Measurements from ENCODE around the gene GABRB1.
"Not testable (repeated sequence)": the region's sequence is repeated elsewhere in the genome, so short reads cannot be mapped to it uniquely, and the experiment has no call there.

The GABRB1 gene

GRCh38 chr4:47215759-47216158, 184.4 kb downstream of the GABRB1 start:
- no peak for DNase-seq

GRCh38 chr4:47217291-47217690, 185.9 kb downstream of the GABRB1 start:
- DNase-seq, result no peak

- no peak for DNase-seq
Measured at GRCh38 chr4:47217884-47218283, 186.5 kb downstream of the GABRB1 start.

DNA sequence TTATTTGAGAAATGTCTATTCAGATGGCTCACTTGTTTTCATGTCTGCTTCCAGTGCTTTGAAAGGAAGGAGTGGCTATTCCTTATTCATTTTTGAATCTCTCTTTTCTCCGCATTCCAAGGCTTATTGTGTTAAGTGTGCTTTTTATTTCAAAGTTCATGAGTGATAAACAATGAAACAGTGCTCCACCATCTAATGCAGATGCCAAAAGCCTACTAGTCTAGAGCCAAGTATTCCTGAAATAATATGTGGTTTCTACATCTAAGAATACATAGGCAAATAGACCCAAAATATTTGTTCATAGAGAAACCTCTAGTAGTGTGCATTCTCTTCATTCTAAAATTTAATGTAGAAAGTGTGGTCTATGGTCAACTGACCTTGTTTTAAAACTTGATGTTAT, 187.3 kb downstream of the GABRB1 start:
- no peak for DNase-seq

- DNase-seq, result no peak
Measured at GRCh38 chr4:47219586-47219985, 188.2 kb downstream of the GABRB1 start.

- no peak for DNase-seq
Measured at GRCh38 chr4:47221721-47222120, 190.4 kb downstream of the GABRB1 start.

GRCh38 chr4:47222276-47222675, 190.9 kb downstream of the GABRB1 start:
- DNase-seq, result no peak

- no peak for DNase-seq
Measured at GRCh38 chr4:47224361-47224760, 193.0 kb downstream of the GABRB1 start.

GRCh38 chr4:47235721-47236120, 204.4 kb downstream of the GABRB1 start:
- DNase-seq, result no peak

DNA sequence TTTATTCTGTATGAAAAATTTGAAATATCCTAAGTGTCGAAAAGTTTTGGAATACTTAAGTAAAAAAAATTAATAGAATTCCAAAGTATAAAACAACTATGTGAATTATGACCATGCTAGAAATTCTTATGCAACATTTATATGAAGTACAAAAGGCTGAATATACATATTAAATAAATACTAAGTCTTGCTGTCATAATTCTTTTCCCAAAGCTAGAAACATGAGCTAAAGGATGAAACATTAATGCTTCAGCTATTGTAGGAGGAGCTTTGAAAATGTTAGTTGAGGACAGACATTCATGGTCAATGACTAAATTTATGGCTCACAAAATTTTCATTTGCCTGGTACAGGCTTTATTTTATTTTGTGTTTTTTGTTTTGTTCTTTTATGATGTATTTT, 207.3 kb downstream of the GABRB1 start:
- no peak for DNase-seq

DNA sequence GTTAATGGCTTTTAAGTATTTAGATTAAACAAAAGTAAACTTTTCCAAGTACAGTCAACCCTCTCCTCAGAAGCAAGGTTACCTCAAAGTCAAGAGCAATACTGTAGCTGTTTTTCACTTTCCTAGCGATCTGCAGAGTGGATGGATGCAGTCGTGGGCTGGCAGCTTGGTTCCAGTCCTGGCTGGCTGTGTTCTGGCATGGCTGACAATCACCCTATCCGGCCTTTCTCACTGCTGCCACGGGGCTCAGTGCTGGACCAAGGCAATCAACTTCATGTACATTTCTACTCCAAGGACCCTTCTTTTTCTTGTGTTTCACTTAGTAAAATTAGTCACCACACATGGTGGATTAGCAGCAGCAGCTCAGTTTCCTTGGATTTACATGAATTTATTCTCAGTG, 208.3 kb downstream of the GABRB1 start:
- no peak for DNase-seq

- no peak for DNase-seq
Measured at GRCh38 chr4:47251348-47252135, 220.2 kb downstream of the GABRB1 start.

- no peak for DNase-seq
Measured at GRCh38 chr4:47263721-47264120, 232.4 kb downstream of the GABRB1 start.

DNA sequence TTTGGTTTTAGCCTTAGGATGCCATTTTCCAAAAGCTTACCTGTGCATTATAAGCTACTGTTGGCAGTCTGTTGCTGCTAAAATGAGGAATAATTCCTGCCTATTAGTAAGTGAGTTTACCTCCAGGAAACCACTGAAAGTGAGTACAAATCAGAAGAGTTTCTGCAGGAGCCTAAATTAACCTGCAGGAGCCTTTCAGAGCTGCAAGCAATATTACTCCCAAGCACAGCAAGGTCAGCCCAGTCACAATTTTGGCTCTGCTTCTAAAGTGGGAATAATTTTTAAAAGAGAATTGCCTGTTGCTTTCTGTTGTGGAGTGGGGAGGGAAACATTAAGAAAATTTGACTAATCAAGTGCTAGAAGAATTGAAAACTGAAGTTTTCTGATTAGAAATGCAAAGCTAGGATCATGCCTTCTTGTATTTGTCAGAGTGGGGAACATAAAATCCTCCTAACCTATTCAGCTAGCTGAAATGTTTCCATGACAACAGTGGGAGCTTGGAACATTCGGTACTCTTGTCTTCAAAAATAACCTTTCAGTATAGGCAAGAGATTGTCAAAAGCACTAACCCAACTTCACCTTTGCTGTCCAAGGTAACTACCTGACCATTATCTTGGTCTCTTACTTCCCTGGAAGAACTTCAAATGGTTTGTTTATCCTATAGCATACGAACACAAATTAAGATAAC, 239.0 kb downstream of the GABRB1 start:
- DNase-seq, result no peak

GRCh38 chr4:47271291-47271690, 239.9 kb downstream of the GABRB1 start:
- no peak for DNase-seq

- DNase-seq, result no peak
Measured at GRCh38 chr4:47274901-47275300, 243.5 kb downstream of the GABRB1 start.

DNA sequence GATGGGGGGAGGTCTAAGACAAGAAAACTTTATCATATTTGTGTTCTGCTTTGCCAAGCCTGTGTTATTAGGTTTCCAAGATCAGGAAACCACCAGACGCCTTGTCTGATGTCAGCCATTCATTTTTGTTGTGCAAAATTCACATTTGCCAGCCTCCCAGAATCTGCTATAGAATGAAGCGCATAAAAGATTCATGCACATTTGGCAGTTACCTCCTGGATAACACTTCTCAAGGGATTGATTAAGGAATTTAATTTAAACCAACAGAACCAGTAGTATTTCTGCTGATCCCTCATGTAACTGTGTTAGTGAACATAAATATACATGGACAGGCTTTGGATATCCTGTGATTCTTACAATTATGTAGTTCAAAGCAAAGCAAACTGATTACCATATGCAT, 244.2 kb downstream of the GABRB1 start:
- no peak for DNase-seq

DNA sequence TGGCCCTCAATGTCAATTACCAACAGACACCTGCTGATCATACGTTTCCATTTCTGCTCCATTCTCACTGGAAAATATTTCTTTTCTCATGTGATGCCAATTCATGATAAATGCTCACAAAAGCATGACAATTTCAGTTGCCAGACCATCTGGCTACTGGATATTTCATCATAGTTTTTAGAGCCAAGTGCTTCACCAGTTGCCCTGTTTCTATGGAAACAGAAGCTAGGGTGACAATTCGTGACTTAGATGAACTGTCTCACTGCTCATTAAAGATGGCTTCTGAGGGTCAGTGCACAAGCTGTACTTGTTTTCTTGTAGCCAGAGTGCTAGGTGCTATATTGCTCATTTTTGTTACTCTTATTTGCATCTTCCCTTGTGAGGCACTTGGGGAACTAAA, 247.3 kb downstream of the GABRB1 start:
- DNase-seq, result no peak

GRCh38 chr4:47287735-47288134, 256.4 kb downstream of the GABRB1 start:
- DNase-seq, result peak; percentile 2

DNA sequence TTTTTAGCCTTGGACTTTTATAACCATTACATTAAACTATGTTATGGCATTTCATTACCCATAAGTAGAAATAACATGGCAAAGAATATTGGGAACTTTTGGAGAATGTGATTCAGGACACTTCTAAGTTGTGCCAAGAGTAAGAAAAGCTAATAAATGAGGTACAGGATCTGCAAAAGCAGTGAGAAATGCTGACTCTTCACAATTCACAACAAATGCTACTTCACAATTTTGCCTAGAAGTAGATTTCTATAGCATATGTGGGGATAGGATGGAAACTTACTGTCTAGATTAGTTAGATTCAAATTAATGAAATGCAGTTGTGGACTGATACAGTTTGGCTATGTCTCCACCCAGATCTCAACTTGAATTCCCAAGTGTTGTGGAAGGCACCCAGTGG, 258.4 kb downstream of the GABRB1 start:
- no peak for DNase-seq

GRCh38 chr4:47290873-47291272, 259.5 kb downstream of the GABRB1 start:
- DNase-seq, result not testable (repeated sequence)

GRCh38 chr4:47309165-47309564, 277.8 kb downstream of the GABRB1 start:
- DNase-seq, result no peak

- DNase-seq, result no peak
Measured at GRCh38 chr4:47312170-47312569, 280.8 kb downstream of the GABRB1 start.

- no peak for DNase-seq
Measured at GRCh38 chr4:47313384-47313783, 282.0 kb downstream of the GABRB1 start.

GRCh38 chr4:47315346-47315745, 284.0 kb downstream of the GABRB1 start:
- DNase-seq, result no peak

All from hematopoietic multipotent progenitor cell treated with erythropoietin and hydrocortisone succinate and interleukin-3 and kit ligand, for 6 days (in vitro differentiated cells).